Measurements from ENCODE around the gene LGR4. TPM values are rescaled to one million over a fixed set of nuclear protein-coding genes. Genes with fewer than 3 reads are reported as not detected.

LGR4 gene
- total and polyA plus RNA-seq, 2 of the 13 experiments (the other 11 are each of a cell fraction or from before 2014, with no cell fraction given), result 42.1 to 68.7 TPM

- H3K27ac ChIP-seq (ENCODE audit: extremely low read length, insufficient read depth, low read length), result no peak overlapping the region
- ATAC-seq, result no peak
- TF ChIP-seq HNRNPK (IDR thresholded peaks at IDR 0.05; ENCODE audit: low read depth, low read length, poor library complexity, severe bottlenecking) (no peak), NFKB2 (CRISPR knock-in tag; IDR thresholded peaks at IDR 0.05; ENCODE audit: borderline replicate concordance) (no peak), ZNF101 (CRISPR knock-in tag; IDR thresholded peaks at IDR 0.05; ENCODE audit: borderline replicate concordance, low read depth) (no peak), ZNF850 (CRISPR knock-in tag; conservative IDR thresholded peaks at IDR 0.05) (no peak), HIC2 (CRISPR knock-in tag; IDR thresholded peaks at IDR 0.05; ENCODE audit: low read depth) (no peak), ZNF17 (CRISPR knock-in tag; IDR thresholded peaks at IDR 0.05) (no peak), CEBPZ (IDR thresholded peaks at IDR 0.05; ENCODE audit: low read length) (no peak), MTERF4 (CRISPR knock-in tag; IDR thresholded peaks at IDR 0.05) (no peak), ZNF292 (CRISPR knock-in tag; IDR thresholded peaks at IDR 0.05; ENCODE audit: borderline replicate concordance, low read depth) (no peak), HBP1 (CRISPR knock-in tag; IDR thresholded peaks at IDR 0.05; ENCODE audit: low read depth) (no peak), ATF4 (CRISPR knock-in tag; IDR thresholded peaks at IDR 0.05) (no peak), FOXC1 (CRISPR knock-in tag; IDR thresholded peaks at IDR 0.05; ENCODE audit: borderline replicate concordance) (no peak)
These were observed 84.6 kb downstream of the LGR4 start for GRCh38 chr11:27388001-27388400.

More at GRCh38 chr11:27388001-27388400, 84.6 kb downstream of the LGR4 start:
- Histone ChIP-seq H3K79me2 (ENCODE audit: insufficient read depth, low read length) (peaks cover 29% of the 10 kb centered on the region), H3K4me2 (ENCODE audit: low read depth, low read length) (no peak overlapping the region), H3K4me3 (replicated peaks in 1 of 3; ENCODE audit: insufficient read depth in 1 of 3, low read depth in 2 of 3, low read length in 3 of 3) (no peak overlapping the region), H3K36me3 (replicated peaks in 1 of 2; ENCODE audit: control insufficient read depth in 1 of 2, insufficient read depth in 2 of 2, low read length in 2 of 2) (peaks cover 11 to 47% of the 10 kb centered on the region in 2 experiments), H3K4me1 (ENCODE audit: insufficient read depth, low read length) (peaks cover 60% of the 10 kb centered on the region), H3K27me3 (ENCODE audit: control insufficient read depth in 1 of 2, insufficient read depth in 2 of 2, low read length in 2 of 2) (no peaks in the 10 kb centered on the region), H3K9me3 (ENCODE audit: low read length) (no peaks in the 10 kb centered on the region), H4K20me1 (ENCODE audit: insufficient read depth, low read length) (no peaks in the 10 kb centered on the region), H3K9ac (ENCODE audit: insufficient read depth, low read depth, low read length) (no peak overlapping the region), H2AFZ (ENCODE audit: low read length) (no peak overlapping the region)
- in situ Hi-C loops (cut with HindIII; ENCODE audit: extremely low pct_ligation_motif_present, low pct_unique_long_range_greater_than_20kb) (no loop called here), intact Hi-C loops (cut with micrococcal nuclease; ENCODE audit: unreplicated experiment) (no loop called here)
- ChIA-PET CTCF (ENCODE audit: low intra/inter-chr PET ratio, low total read pairs) (no interaction called here), POLR2A (no interaction called here)
- no TSS peak for BruUV-seq (replicated peaks)
- 69% methylated on average over 2 of the region's 2 CpGs for WGBS (ENCODE audit: low lambda C conversion rate)
- no peak for FAIRE-seq
- no peak for DNase-seq (ENCODE audit: low spot score)

All from HepG2 (cell line).